ENCODE data around the gene ABCC9. TPM values are rescaled to one million over a fixed set of nuclear protein-coding genes. Genes with fewer than 3 reads are reported as not detected.

ABCC9 gene
- total RNA-seq, 4 donors from 2014 or later = 76.1 to 140 (median 118) TPM

DNA sequence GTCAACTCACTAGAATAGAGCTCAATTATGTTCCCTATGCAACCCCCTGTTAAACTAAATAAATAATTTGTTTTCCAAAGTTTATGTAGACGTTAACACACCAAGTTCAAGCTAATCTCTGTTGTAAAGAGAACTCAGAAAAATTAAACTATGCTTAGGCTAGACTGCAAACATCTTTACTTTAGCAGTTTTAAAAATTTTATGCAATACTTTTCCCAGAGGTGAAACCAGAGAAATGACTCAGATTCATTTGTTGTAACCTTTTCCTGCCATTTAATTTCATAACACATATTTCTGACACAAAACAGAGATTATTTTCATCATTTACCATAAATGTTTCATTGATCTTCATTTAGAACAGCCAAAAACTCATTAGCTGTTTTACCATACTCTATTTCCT is 27.4 kb downstream of the ABCC9 start:
- intact Hi-C loops (cut with DNase I; ENCODE audit: low total_unique reads) = no loop called here
- TF ChIP-seq, protein P1, sequence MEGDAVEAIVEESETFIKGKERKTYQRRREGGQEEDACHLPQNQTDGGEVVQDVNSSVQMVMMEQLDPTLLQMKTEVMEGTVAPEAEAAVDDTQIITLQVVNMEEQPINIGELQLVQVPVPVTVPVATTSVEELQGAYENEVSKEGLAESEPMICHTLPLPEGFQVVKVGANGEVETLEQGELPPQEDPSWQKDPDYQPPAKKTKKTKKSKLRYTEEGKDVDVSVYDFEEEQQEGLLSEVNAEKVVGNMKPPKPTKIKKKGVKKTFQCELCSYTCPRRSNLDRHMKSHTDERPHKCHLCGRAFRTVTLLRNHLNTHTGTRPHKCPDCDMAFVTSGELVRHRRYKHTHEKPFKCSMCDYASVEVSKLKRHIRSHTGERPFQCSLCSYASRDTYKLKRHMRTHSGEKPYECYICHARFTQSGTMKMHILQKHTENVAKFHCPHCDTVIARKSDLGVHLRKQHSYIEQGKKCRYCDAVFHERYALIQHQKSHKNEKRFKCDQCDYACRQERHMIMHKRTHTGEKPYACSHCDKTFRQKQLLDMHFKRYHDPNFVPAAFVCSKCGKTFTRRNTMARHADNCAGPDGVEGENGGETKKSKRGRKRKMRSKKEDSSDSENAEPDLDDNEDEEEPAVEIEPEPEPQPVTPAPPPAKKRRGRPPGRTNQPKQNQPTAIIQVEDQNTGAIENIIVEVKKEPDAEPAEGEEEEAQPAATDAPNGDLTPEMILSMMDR (IDR thresholded peaks at IDR 0.05 in 4 of 5, conservative IDR thresholded peaks at IDR 0.05 in 1 of 5) = no peak
- H3K27me3 ChIP-seq = no peaks in the 10 kb centered on the region
- H3K27ac ChIP-seq = peak overlapping the region in 2 of 4 donors; percentile 7 to 27
- H3K4me1 ChIP-seq = no peaks in the 10 kb centered on the region
- DNase-seq (no peak), ATAC-seq (no peak)
- in situ Hi-C loops (cut with MboI; ENCODE audit: low sequenced_read_pairs in 4 of 4) = no loop called here
- H3K36me3 ChIP-seq = peaks cover 0 to 9% of the 10 kb centered on the region in 2 donors
- no peaks in the 10 kb centered on the region for H3K9me3 ChIP-seq
- H3K4me3 ChIP-seq = no peak overlapping the region

DNA sequence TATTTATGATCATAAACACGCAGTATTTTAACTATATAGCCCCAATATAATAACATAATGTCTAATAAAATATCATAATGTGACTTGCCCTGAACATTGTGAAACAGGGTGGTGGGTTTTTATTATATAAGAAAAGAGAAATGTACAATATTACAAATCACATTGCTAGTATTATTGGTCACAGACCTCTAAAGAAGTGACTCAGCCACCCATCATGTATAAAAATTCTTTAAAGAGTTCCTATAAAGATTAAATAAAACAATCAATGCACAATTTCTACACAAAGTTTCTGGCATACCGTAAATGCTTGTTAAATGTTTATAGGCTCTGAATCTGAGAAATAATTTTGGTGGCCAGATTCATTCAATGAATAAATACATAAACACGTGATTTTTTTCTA is 28.9 kb downstream of the ABCC9 start:
- Histone ChIP-seq H3K36me3 (peaks cover 0 to 22% of the 10 kb centered on the region in 2 donors), H3K27ac (no peak overlapping the region), H3K4me1 (peaks cover 6 to 9% of the 10 kb centered on the region in 2 donors), H3K27me3 (no peaks in the 10 kb centered on the region), H3K9me3 (no peaks in the 10 kb centered on the region), H3K4me3 (no peak overlapping the region)
- intact Hi-C loops (cut with DNase I; ENCODE audit: low total_unique reads) (no loop called here), in situ Hi-C loops (cut with MboI; ENCODE audit: low sequenced_read_pairs in 4 of 4) (no loop called here)
- no peak for TF ChIP-seq POLR2A (IDR thresholded peaks at IDR 0.05)
- TF ChIP-seq, protein P1 (IDR thresholded peaks at IDR 0.05 in 4 of 5, conservative IDR thresholded peaks at IDR 0.05 in 1 of 5) = no peak
- ATAC-seq (no peak), DNase-seq (no peak)

DNA sequence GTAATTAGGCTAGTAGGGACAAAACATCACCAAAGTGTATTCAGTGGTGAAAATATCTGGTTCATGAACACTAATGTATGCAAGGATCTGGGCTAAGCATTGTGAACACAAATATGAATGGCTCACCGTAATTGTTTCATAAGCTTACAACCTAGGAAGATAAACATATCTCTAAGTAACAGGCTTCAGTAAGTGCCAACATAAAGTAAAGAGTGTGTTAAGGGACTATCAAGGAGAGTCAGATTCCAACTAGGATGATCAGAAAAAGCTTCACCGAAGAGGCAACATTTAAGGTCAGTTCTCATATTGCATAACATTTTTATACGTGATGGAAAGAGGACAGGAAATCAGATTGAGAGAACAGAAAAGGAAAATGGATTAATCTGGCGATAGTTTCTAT is 29.4 kb downstream of the ABCC9 start:
- in situ Hi-C loops (cut with MboI; ENCODE audit: low sequenced_read_pairs in 4 of 4) (no loop called here), intact Hi-C loops (cut with DNase I; ENCODE audit: low total_unique reads) (no loop called here)
- Histone ChIP-seq H3K9me3 (no peaks in the 10 kb centered on the region), H3K4me1 (peaks cover 6 to 9% of the 10 kb centered on the region in 2 donors), H3K27ac (no peak overlapping the region), H3K4me3 (no peak overlapping the region), H3K27me3 (no peaks in the 10 kb centered on the region), H3K36me3 (peaks cover 0 to 27% of the 10 kb centered on the region in 2 donors)
- TF ChIP-seq, protein P1 (IDR thresholded peaks at IDR 0.05 in 4 of 5, conservative IDR thresholded peaks at IDR 0.05 in 1 of 5) = no peak
- no peak for TF ChIP-seq POLR2A (IDR thresholded peaks at IDR 0.05)
- no peak for ATAC-seq
- DNase-seq = no peak

DNA sequence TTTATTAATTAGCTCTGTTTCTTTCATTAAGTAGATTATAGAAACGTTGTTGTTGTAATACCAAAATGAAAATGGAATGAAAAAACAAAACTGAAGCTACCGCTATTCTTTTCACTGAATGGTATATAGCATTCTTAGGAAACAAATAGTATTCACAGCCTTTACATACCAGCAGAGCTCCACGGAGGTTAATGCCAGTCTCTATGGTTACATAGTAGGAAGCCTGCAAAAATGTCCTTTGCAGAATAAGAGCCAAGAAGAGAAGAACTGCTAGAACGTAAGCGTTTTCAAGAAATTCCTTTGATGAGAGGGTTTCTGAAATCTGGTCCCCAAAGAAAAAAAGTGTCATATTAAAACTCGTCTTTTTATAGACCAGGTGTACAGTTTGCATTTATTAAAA is 30.6 kb downstream of the ABCC9 start:
- in situ Hi-C loops (cut with MboI; ENCODE audit: low sequenced_read_pairs in 4 of 4) = no loop called here
- H3K9me3 ChIP-seq = no peaks in the 10 kb centered on the region
- ATAC-seq (no peak), DNase-seq (no peak)
- no peak for TF ChIP-seq POLR2A (IDR thresholded peaks at IDR 0.05)
- TF ChIP-seq, protein P1 (IDR thresholded peaks at IDR 0.05 in 4 of 5, conservative IDR thresholded peaks at IDR 0.05 in 1 of 5) = no peak
- intact Hi-C loops (cut with DNase I; ENCODE audit: low total_unique reads) = no loop called here
- peaks cover 2 to 33% of the 10 kb centered on the region in 2 donors for H3K36me3 ChIP-seq
- peak overlapping the region in 1 of 4 donors; percentile 16 for H3K27ac ChIP-seq
- H3K4me3 ChIP-seq = no peak overlapping the region
- peaks cover 6 to 9% of the 10 kb centered on the region in 2 donors for H3K4me1 ChIP-seq
- H3K27me3 ChIP-seq = no peaks in the 10 kb centered on the region
